IMR-90 (cell line): ENCODE data around the gene OLFML1. TPM values are rescaled to one million over a fixed set of nuclear protein-coding genes. Genes with fewer than 3 reads are reported as not detected.

ENCODE experiments used
- ATAC-seq: fragments of 200-7000 bp; cut with Tn5 transposase; 2 replicates; pipeline ENCODE4 v1.9.1; 2020; ENCODE audit warnings: low read depth, mild to moderate bottlenecking, moderate library complexity
- BruUV-seq: library from RNA; stranded (reverse); fragments of 400-500 nt; replicated peaks from 2 replicates; lab custom pipeline; 2021; lab: Mats Ljungman, UMichigan
- CTCF ChIA-PET: fragments of 300-600 bp; formaldehyde crosslinking; extraction: SDS; loops from one replicate; lab custom pipeline; 2021; ENCODE audit warnings: antibody characterized with exemption; lab: Yijun Ruan, JAX
- POLR2A ChIA-PET: fragments of 300-600 bp; sonication (Branson Sonifier 250); formaldehyde crosslinking; loops from one replicate; lab custom pipeline; 2022; ENCODE audit warnings: antibody characterized with exemption; ENCODE audit not compliant: unreplicated experiment; lab: Charles Lee
- DNase-seq: peaks from one replicate; pipeline ENCODE4 v3.0.0; 2013
- H2AFZ ChIP-seq: replicated peaks from 2 replicates; pipeline ENCODE3; 2013; ENCODE audit warnings: low read length, mild to moderate bottlenecking; ENCODE audit not compliant: poor library complexity
- H2AK5ac ChIP-seq: 2 replicates; pipeline ENCODE4 v1.6.1; 2013; ENCODE audit warnings: low read depth, low read length, inconsistent platforms
- H2AK9ac ChIP-seq: replicated peaks from 2 replicates; pipeline ENCODE3; 2013; ENCODE audit warnings: mild to moderate bottlenecking, low read depth, low read length, moderate library complexity; ENCODE audit not compliant: poor library complexity
- H2BK120ac ChIP-seq: 2 replicates; pipeline ENCODE4 v1.6.1; 2013; ENCODE audit warnings: low read depth, low read length, inconsistent platforms
- H2BK15ac ChIP-seq: 3 replicates; pipeline ENCODE4 v1.6.1; 2013; ENCODE audit warnings: low read depth, low read length, inconsistent platforms
- H2BK20ac ChIP-seq: 2 replicates; pipeline ENCODE4 v1.6.1; 2013; ENCODE audit warnings: low read depth, mild to moderate bottlenecking, inconsistent platforms, low read length, moderate library complexity
- H2BK5ac ChIP-seq: 2 replicates; pipeline ENCODE4 v1.6.1; 2013; ENCODE audit warnings: mild to moderate bottlenecking, low read depth, low read length, inconsistent platforms; ENCODE audit not compliant: poor library complexity, severe bottlenecking
- H3K14ac ChIP-seq: replicated peaks from 2 replicates; pipeline ENCODE4 v1.6.1; 2013; ENCODE audit warnings: low read depth, low read length, inconsistent platforms
- H3K18ac ChIP-seq: 2 replicates; pipeline ENCODE4 v1.6.1; 2013; ENCODE audit warnings: low read depth, low read length, control low read depth
- H3K23ac ChIP-seq: 2 replicates; pipeline ENCODE4 v1.6.1; 2013; ENCODE audit warnings: low read depth, low read length, inconsistent platforms
- H3K27ac ChIP-seq: 2 replicates; pipeline ENCODE4 v1.5.1; 2013; ENCODE audit warnings: mild to moderate bottlenecking, control low read depth, low read length; ENCODE audit not compliant: insufficient read depth
- H3K27me3 ChIP-seq: 2 replicates; pipeline ENCODE4 v1.6.1; 2013; ENCODE audit warnings: low read length; ENCODE audit not compliant: control insufficient read depth, insufficient read depth
- H3K36me3 ChIP-seq: 2 replicates; pipeline ENCODE4 v1.6.1; 2013; ENCODE audit warnings: low read length, mixed read lengths; ENCODE audit not compliant: control insufficient read depth, insufficient read depth
- H3K4ac ChIP-seq: 2 replicates; pipeline ENCODE4 v1.6.1; 2013; ENCODE audit warnings: low read depth, low read length, inconsistent platforms
- H3K4me1 ChIP-seq: 2 replicates; pipeline ENCODE4 v1.6.1; 2013; ENCODE audit warnings: low read length, mixed read lengths; ENCODE audit not compliant: control insufficient read depth, insufficient read depth
- H3K4me2 ChIP-seq: 2 replicates; pipeline ENCODE4 v1.6.1; 2013; ENCODE audit warnings: low read depth, mild to moderate bottlenecking, control low read depth, low read length, moderate library complexity
- H3K4me3 ChIP-seq: 2 replicates; pipeline ENCODE4 v1.5.1; 2013; ENCODE audit warnings: low read depth, mild to moderate bottlenecking, control low read depth, low read length, moderate library complexity; ENCODE audit not compliant: insufficient read depth
- H3K56ac ChIP-seq: 2 replicates; pipeline ENCODE4 v1.6.1; 2013; ENCODE audit warnings: low read length, inconsistent platforms; ENCODE audit not compliant: insufficient read depth; ENCODE audit errors: extremely low read depth
- H3K79me1 ChIP-seq, 2 experiments: 2 replicates each; pipeline ENCODE4 v1.6.1; 2013; ENCODE audit warnings: low read length in 2 of 2, inconsistent platforms in 1 of 2, low read depth in 1 of 2
- H3K9ac ChIP-seq: 2 replicates; pipeline ENCODE4 v1.6.1; 2013; ENCODE audit warnings: low read depth, low read length, control low read depth
- H3K9me1 ChIP-seq: 2 replicates; pipeline ENCODE4 v1.6.1; 2013; ENCODE audit warnings: low read length, inconsistent platforms; ENCODE audit not compliant: insufficient read depth
- H3K9me3 ChIP-seq: 2 replicates; pipeline ENCODE4 v1.6.1; 2013; ENCODE audit warnings: low read length; ENCODE audit not compliant: control insufficient read depth, insufficient read depth
- H4K20me1 ChIP-seq: 2 replicates; pipeline ENCODE4 v1.6.1; 2013; ENCODE audit warnings: low read length, inconsistent platforms; ENCODE audit not compliant: insufficient read depth
- H4K5ac ChIP-seq: 2 replicates; pipeline ENCODE4 v1.6.1; 2013; ENCODE audit warnings: mild to moderate bottlenecking, low read depth, low read length, control low read depth
- H4K8ac ChIP-seq, 2 experiments: 2 replicates each; pipeline ENCODE4 v1.6.1; 2013; ENCODE audit warnings: low read depth in 2 of 2, low read length in 2 of 2, control low read depth in 1 of 2, inconsistent platforms in 1 of 2
- H4K91ac ChIP-seq: 2 replicates; pipeline ENCODE4 v1.6.1; 2013; ENCODE audit warnings: low read depth, low read length, inconsistent platforms; ENCODE audit not compliant: insufficient read depth
- BHLHE40 ChIP-seq: fragments of 150-350 bp; IDR thresholded peaks from 2 replicates; pipeline ENCODE4 v1.6.1; 2016; ENCODE audit warnings: mild to moderate bottlenecking, low read depth, low read length
- CEBPB ChIP-seq: IDR thresholded peaks from 2 replicates; pipeline ENCODE4 v1.6.1; 2012; ENCODE audit warnings: low read depth, low read length, improper control_type of control experiment
- CHD1 ChIP-seq: IDR thresholded peaks from 2 replicates; pipeline ENCODE4 v1.6.1; 2012; ENCODE audit warnings: low read depth, low read length, improper control_type of control experiment
- FOS ChIP-seq: fragments of 150-350 bp; IDR thresholded peaks from 2 replicates; pipeline ENCODE4 v1.6.1; 2016; ENCODE audit warnings: low read depth, low read length
- MAFK ChIP-seq: IDR thresholded peaks from 2 replicates; pipeline ENCODE4 v1.6.1; 2012; ENCODE audit warnings: low read depth, low read length, improper control_type of control experiment
- MAZ ChIP-seq: IDR thresholded peaks from 2 replicates; pipeline ENCODE4 v1.6.1; 2012; ENCODE audit warnings: low read depth, mild to moderate bottlenecking, low read length, improper control_type of control experiment, moderate library complexity, borderline replicate concordance
- MXI1 ChIP-seq: IDR thresholded peaks from 2 replicates; pipeline ENCODE4 v1.6.1; 2012; ENCODE audit warnings: low read depth, mild to moderate bottlenecking, low read length, moderate library complexity, borderline replicate concordance
- NFE2L2 ChIP-seq: fragments of 150-350 bp; IDR thresholded peaks from 2 replicates; pipeline ENCODE4 v1.6.1; 2016; ENCODE audit warnings: low read depth, mild to moderate bottlenecking, low read length
- POLR2A ChIP-seq: IDR thresholded peaks from 2 replicates; pipeline ENCODE4 v1.6.1; 2012; ENCODE audit warnings: mild to moderate bottlenecking, low read depth, low read length
- RAD21 ChIP-seq: IDR thresholded peaks from 2 replicates; pipeline ENCODE4 v1.6.1; 2012; ENCODE audit warnings: low read length, improper control_type of control experiment
- RCOR1 ChIP-seq: IDR thresholded peaks from 2 replicates; pipeline ENCODE4 v1.6.1; 2012; ENCODE audit warnings: mild to moderate bottlenecking, low read length, improper control_type of control experiment; ENCODE audit not compliant: insufficient replicate concordance
- RFX5 ChIP-seq: IDR thresholded peaks from 2 replicates; pipeline ENCODE4 v1.8.0; 2012; ENCODE audit warnings: low read depth, mild to moderate bottlenecking, low read length, moderate library complexity
- SMC3 ChIP-seq: fragments of 150-350 bp; IDR thresholded peaks from 2 replicates; pipeline ENCODE4 v1.6.1; 2016; ENCODE audit warnings: low read depth, mild to moderate bottlenecking, antibody characterized with exemption, low read length, moderate library complexity
- WGBS, 2 experiments: methylation state at CpG; one replicate each; pipeline versions ENCODE4 v1.1.5 to v1.1.7; 2013; ENCODE audit warnings: missing lambda C conversion rate in 2 of 2; ENCODE audit not compliant: insufficient read length in 1 of 2; ENCODE audit errors: extremely low coverage in 2 of 2; 5-methylcytosine and 5-hydroxymethylcytosine counted together
- dilution Hi-C: fragments of 300-500 bp; cut with HindIII; formaldehyde crosslinking; loops from one replicate; pipeline ENCODE4 v1.14.3; 2018; ENCODE audit warnings: low sequenced_read_pairs; ENCODE audit not compliant: unreplicated experiment
- in situ Hi-C: fragments of 300-500 bp; cut with MboI; formaldehyde crosslinking; loops from 3 replicates; pipeline ENCODE4 v1.14.3; 2019; ENCODE audit warnings: low sequenced_read_pairs, inconsistent platforms, mixed read lengths
- intact Hi-C: fragments of 100-400 bp; cut with micrococcal nuclease; formaldehyde crosslinking; loops from 2 replicates; pipeline ENCODE4 v1.10.0; 2022
- polyA plus RNA-seq, 3 experiments: library from polyadenylated mRNA; depleted of rRNA; stranded (reverse); fragments of >200 nt; gene quantifications; 2 replicates each; pipeline ENCODE4 v1.2.3, GENCODE V29; 2012; ENCODE audit warnings: low replicate concordance in 1 of 3
- total RNA-seq: library from RNA; depleted of rRNA; stranded (reverse); fragments of >200 nt; gene quantifications from 2 replicates; pipeline ENCODE4 v1.2.3, GENCODE V29; 2012
- TF ChIP-seq, protein P1 (sequence below): conservative IDR thresholded peaks from 2 replicates; pipeline ENCODE4 v1.5.1; 2012; ENCODE audit warnings: mild to moderate bottlenecking, low read depth, low read length, improper control_type of control experiment
- TF ChIP-seq, protein P2 (sequence below): fragments of 150-350 bp; IDR thresholded peaks from 2 replicates; pipeline ENCODE4 v1.6.1; 2016; ENCODE audit warnings: low read depth, mild to moderate bottlenecking, low read length, moderate library complexity, borderline replicate concordance
- TF ChIP-seq, protein P3 (sequence below): fragments of 150-350 bp; IDR thresholded peaks from 2 replicates; pipeline ENCODE4 v1.6.1; 2017; ENCODE audit warnings: mild to moderate bottlenecking, antibody characterized with exemption, low read length, low read depth

OLFML1 gene
- total and polyA plus RNA-seq, 2 of the 4 experiments (the other 2 are of a cell fraction), result 0.10 to 0.18 TPM

DNA sequence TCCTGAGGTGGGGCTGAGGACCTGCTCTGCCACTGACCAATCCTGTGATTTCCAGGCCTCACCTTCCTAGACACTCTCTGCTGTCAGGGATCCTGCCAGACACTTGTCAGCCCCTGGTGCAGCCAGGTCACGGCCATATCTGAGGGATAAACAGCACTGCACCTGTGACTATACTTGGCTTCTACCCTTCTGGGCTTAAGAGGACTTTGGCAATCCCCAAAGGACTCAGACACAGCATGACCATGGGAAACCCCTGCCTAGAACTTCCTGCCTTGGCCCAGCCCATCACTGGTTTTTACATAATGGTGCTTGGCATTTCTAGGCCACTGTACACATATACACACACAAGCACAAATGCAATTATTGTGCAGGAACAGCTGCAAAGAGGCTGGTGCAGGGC, 11.6 kb upstream of the OLFML1 start:
- WGBS, 2 experiments, result no CpG with 5 or more reads among the region's 1 CpG
- Histone ChIP-seq H2BK120ac (no peak overlapping the region), H3K9ac (no peak overlapping the region), H3K36me3 (no peaks in the 10 kb centered on the region), H3K56ac (no peak overlapping the region), H3K4me2 (no peak overlapping the region), H2BK5ac (no peak overlapping the region), H2AK9ac (no peak overlapping the region), H3K4me3 (no peak overlapping the region), H3K27ac (no peak overlapping the region), H4K20me1 (no peaks in the 10 kb centered on the region), H3K27me3 (no peaks in the 10 kb centered on the region), H2BK15ac (no peak overlapping the region), H4K91ac (no peak overlapping the region), H3K23ac (no peak overlapping the region), H3K79me1 (no peaks in the 10 kb centered on the region), H3K4ac (no peak overlapping the region), H2BK20ac (no peak overlapping the region), H3K14ac (no peak overlapping the region), H4K8ac (no peak overlapping the region), H3K18ac (no peak overlapping the region), H3K9me3 (no peaks in the 10 kb centered on the region), H3K9me1 (no peaks in the 10 kb centered on the region), H2AK5ac (no peak overlapping the region), H3K4me1 (no peaks in the 10 kb centered on the region), H4K5ac (no peak overlapping the region), H2AFZ (no peak overlapping the region)
- ATAC-seq, result no peak
- TF ChIP-seq FOS (no peak), MAZ (no peak), POLR2A (no peak), CEBPB (no peak), MAFK (no peak), NFE2L2 (no peak), RAD21 (no peak), BHLHE40 (no peak), MXI1 (no peak), RFX5 (no peak), SMC3 (no peak), RCOR1 (no peak), CHD1 (no peak)
- TF ChIP-seq, protein P1, sequence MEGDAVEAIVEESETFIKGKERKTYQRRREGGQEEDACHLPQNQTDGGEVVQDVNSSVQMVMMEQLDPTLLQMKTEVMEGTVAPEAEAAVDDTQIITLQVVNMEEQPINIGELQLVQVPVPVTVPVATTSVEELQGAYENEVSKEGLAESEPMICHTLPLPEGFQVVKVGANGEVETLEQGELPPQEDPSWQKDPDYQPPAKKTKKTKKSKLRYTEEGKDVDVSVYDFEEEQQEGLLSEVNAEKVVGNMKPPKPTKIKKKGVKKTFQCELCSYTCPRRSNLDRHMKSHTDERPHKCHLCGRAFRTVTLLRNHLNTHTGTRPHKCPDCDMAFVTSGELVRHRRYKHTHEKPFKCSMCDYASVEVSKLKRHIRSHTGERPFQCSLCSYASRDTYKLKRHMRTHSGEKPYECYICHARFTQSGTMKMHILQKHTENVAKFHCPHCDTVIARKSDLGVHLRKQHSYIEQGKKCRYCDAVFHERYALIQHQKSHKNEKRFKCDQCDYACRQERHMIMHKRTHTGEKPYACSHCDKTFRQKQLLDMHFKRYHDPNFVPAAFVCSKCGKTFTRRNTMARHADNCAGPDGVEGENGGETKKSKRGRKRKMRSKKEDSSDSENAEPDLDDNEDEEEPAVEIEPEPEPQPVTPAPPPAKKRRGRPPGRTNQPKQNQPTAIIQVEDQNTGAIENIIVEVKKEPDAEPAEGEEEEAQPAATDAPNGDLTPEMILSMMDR, result no peak
- TF ChIP-seq, protein P2, sequence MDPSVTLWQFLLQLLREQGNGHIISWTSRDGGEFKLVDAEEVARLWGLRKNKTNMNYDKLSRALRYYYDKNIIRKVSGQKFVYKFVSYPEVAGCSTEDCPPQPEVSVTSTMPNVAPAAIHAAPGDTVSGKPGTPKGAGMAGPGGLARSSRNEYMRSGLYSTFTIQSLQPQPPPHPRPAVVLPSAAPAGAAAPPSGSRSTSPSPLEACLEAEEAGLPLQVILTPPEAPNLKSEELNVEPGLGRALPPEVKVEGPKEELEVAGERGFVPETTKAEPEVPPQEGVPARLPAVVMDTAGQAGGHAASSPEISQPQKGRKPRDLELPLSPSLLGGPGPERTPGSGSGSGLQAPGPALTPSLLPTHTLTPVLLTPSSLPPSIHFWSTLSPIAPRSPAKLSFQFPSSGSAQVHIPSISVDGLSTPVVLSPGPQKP, result no peak
- TF ChIP-seq, protein P3, sequence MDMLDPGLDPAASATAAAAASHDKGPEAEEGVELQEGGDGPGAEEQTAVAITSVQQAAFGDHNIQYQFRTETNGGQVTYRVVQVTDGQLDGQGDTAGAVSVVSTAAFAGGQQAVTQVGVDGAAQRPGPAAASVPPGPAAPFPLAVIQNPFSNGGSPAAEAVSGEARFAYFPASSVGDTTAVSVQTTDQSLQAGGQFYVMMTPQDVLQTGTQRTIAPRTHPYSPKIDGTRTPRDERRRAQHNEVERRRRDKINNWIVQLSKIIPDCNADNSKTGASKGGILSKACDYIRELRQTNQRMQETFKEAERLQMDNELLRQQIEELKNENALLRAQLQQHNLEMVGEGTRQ, result no peak
- dilution Hi-C loops (no loop called here), in situ Hi-C loops (no loop called here), intact Hi-C loops (no loop called here)
- no TSS peak for BruUV-seq
- CTCF ChIA-PET, result no interaction called here
- POLR2A ChIA-PET, result no interaction called here
- DNase-seq, result no peak
